ENCODE measurements around the gene CHFR.

CHFR gene

GRCh38 chr12:132926415-132926833, 39.0 kb upstream of the CHFR start:
- no peak overlapping the region for H3K4me3 ChIP-seq (ENCODE audit: low read depth, low read length, poor library complexity, severe bottlenecking)
- H3K4me1 ChIP-seq (ENCODE audit: insufficient read depth, low read length, severe bottlenecking) = no peaks in the 10 kb centered on the region
- no peaks in the 10 kb centered on the region for H4K20me1 ChIP-seq (ENCODE audit: insufficient read depth, low read length)
- H3K9ac ChIP-seq (ENCODE audit: low read length) = no peak overlapping the region
- no peaks in the 10 kb centered on the region for H3K79me2 ChIP-seq (ENCODE audit: insufficient read depth, low read length)
- no peak overlapping the region for H2AFZ ChIP-seq (ENCODE audit: low read length)
- H3K4me2 ChIP-seq (ENCODE audit: low read length) = no peak overlapping the region
- no peak overlapping the region for H3K27ac ChIP-seq (ENCODE audit: low read depth, low read length, poor library complexity, severe bottlenecking)
- peaks cover 73% of the 10 kb centered on the region for H3K9me3 ChIP-seq (ENCODE audit: low read length)
- H3K9me2 ChIP-seq (ENCODE audit: low read depth, low read length) = no peaks in the 10 kb centered on the region
- no peaks in the 10 kb centered on the region for H3F3A ChIP-seq (ENCODE audit: insufficient read depth, low read length)
- TF ChIP-seq EZH2 (IDR thresholded peaks at IDR 0.05; ENCODE audit: borderline replicate concordance, low read length) (no peak), CTCF (IDR thresholded peaks at IDR 0.05; ENCODE audit: low read length) (no peak)
- peaks cover 6% of the 10 kb centered on the region for H3K36me3 ChIP-seq (ENCODE audit: insufficient read depth, low read length)
- H3K27me3 ChIP-seq (ENCODE audit: insufficient read depth, low read length) = no peaks in the 10 kb centered on the region

- no peaks in the 10 kb centered on the region for H3K27me3 ChIP-seq (ENCODE audit: insufficient read depth, low read length)
- no peaks in the 10 kb centered on the region for H3F3A ChIP-seq (ENCODE audit: insufficient read depth, low read length)
- H2AFZ ChIP-seq (ENCODE audit: low read length) = no peak overlapping the region
- H3K9me2 ChIP-seq (ENCODE audit: low read depth, low read length) = no peaks in the 10 kb centered on the region
- no peaks in the 10 kb centered on the region for H3K4me1 ChIP-seq (ENCODE audit: insufficient read depth, low read length, severe bottlenecking)
- H3K9me3 ChIP-seq (ENCODE audit: low read length) = peaks cover 73% of the 10 kb centered on the region
- H3K4me2 ChIP-seq (ENCODE audit: low read length) = no peak overlapping the region
- no peaks in the 10 kb centered on the region for H4K20me1 ChIP-seq (ENCODE audit: insufficient read depth, low read length)
- no peak overlapping the region for H3K9ac ChIP-seq (ENCODE audit: low read length)
- H3K4me3 ChIP-seq (ENCODE audit: low read depth, low read length, poor library complexity, severe bottlenecking) = no peak overlapping the region
- peaks cover 6% of the 10 kb centered on the region for H3K36me3 ChIP-seq (ENCODE audit: insufficient read depth, low read length)
- H3K79me2 ChIP-seq (ENCODE audit: insufficient read depth, low read length) = no peaks in the 10 kb centered on the region
- TF ChIP-seq EZH2 (IDR thresholded peaks at IDR 0.05; ENCODE audit: borderline replicate concordance, low read length) (no peak), CTCF (IDR thresholded peaks at IDR 0.05; ENCODE audit: low read length) (no peak)
- no peak overlapping the region for H3K27ac ChIP-seq (ENCODE audit: low read depth, low read length, poor library complexity, severe bottlenecking)
Measured at GRCh38 chr12:132925597-132926414, 38.4 kb upstream of the CHFR start.

- Histone ChIP-seq H3K9me3 (ENCODE audit: low read length) (peaks cover 68% of the 10 kb centered on the region), H3K9me2 (ENCODE audit: low read depth, low read length) (no peaks in the 10 kb centered on the region)
Measured at GRCh38 chr12:132924356-132924755, 37.0 kb upstream of the CHFR start.

More at GRCh38 chr12:132924356-132924755, 37.0 kb upstream of the CHFR start:
- Histone ChIP-seq H3K4me3 (ENCODE audit: low read depth, low read length, poor library complexity, severe bottlenecking) (no peak overlapping the region), H4K20me1 (ENCODE audit: insufficient read depth, low read length) (no peaks in the 10 kb centered on the region), H3K27ac (ENCODE audit: low read depth, low read length, poor library complexity, severe bottlenecking) (no peak overlapping the region), H3K9ac (ENCODE audit: low read length) (no peak overlapping the region), H3F3A (ENCODE audit: insufficient read depth, low read length) (no peaks in the 10 kb centered on the region), H3K79me2 (ENCODE audit: insufficient read depth, low read length) (no peaks in the 10 kb centered on the region), H3K36me3 (ENCODE audit: insufficient read depth, low read length) (peaks cover 6% of the 10 kb centered on the region), H3K4me1 (ENCODE audit: insufficient read depth, low read length, severe bottlenecking) (no peaks in the 10 kb centered on the region), H2AFZ (ENCODE audit: low read length) (no peak overlapping the region), H3K4me2 (ENCODE audit: low read length) (no peak overlapping the region), H3K27me3 (ENCODE audit: insufficient read depth, low read length) (no peaks in the 10 kb centered on the region)
- TF ChIP-seq EZH2 (IDR thresholded peaks at IDR 0.05; ENCODE audit: borderline replicate concordance, low read length) (no peak), CTCF (IDR thresholded peaks at IDR 0.05; ENCODE audit: low read length) (no peak)
